ENCODE measurements around the gene CD80.

Gene CD80

GRCh38 chr3:119538772-119539171 lies 20.6 kb downstream of the CD80 start:
- Histone ChIP-seq H3K9ac (ENCODE audit: low read length) (peak overlapping the region; percentile 35; the same call in 1 of the 2 replicates), H3K27me3 (ENCODE audit: low read depth, low read length) (no peaks in the 10 kb centered on the region), H3K4me2 (ENCODE audit: low read length) (peak overlapping the region; percentile 48), H3K4me3 (ENCODE audit: low read length) (no peak overlapping the region), H2AFZ (ENCODE audit: low read depth, low read length) (no peak overlapping the region), H3K27ac (ENCODE audit: low read length) (peak overlapping the region; percentile 82), H4K20me1 (ENCODE audit: insufficient read depth, low read length) (0 out of 2 replicates have a peak, but pooled peaks cover 10% of the 10 kb centered on the region), H3K79me2 (ENCODE audit: low read length) (peaks cover 95% of the 10 kb centered on the region), H3K36me3 (replicated peaks; ENCODE audit: low read depth, low read length) (peaks cover 67% of the 10 kb centered on the region), H3K4me1 (ENCODE audit: low read length) (peaks cover 52% of the 10 kb centered on the region), H3K9me3 (ENCODE audit: insufficient read depth, low read length) (no peaks in the 10 kb centered on the region)
- TF ChIP-seq, protein P1, sequence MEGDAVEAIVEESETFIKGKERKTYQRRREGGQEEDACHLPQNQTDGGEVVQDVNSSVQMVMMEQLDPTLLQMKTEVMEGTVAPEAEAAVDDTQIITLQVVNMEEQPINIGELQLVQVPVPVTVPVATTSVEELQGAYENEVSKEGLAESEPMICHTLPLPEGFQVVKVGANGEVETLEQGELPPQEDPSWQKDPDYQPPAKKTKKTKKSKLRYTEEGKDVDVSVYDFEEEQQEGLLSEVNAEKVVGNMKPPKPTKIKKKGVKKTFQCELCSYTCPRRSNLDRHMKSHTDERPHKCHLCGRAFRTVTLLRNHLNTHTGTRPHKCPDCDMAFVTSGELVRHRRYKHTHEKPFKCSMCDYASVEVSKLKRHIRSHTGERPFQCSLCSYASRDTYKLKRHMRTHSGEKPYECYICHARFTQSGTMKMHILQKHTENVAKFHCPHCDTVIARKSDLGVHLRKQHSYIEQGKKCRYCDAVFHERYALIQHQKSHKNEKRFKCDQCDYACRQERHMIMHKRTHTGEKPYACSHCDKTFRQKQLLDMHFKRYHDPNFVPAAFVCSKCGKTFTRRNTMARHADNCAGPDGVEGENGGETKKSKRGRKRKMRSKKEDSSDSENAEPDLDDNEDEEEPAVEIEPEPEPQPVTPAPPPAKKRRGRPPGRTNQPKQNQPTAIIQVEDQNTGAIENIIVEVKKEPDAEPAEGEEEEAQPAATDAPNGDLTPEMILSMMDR (IDR thresholded peaks at IDR 0.05; ENCODE audit: low read depth, low read length), result no peak
- no peak for TF ChIP-seq EZH2phosphoT487 (IDR thresholded peaks at IDR 0.05; ENCODE audit: low read depth)

DNA sequence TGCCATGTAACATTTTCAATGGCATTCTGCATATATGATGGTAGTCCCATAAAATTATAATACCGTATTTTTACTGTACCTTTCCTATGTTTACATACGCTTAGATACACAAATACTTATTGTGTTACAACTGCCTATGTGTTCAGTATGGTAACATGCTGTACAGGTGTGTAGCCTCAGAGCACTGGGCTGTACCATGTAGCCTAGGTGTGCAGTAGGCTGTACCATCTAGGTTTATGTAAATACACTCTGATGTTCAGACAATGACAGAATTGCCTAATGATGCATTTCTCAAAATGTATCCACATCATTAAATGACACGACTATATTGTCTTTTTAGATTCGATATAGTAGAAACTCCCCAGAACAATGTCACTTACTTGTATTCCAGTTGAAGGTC lies 22.7 kb downstream of the CD80 start:
- no peak overlapping the region for H3K4me3 ChIP-seq (ENCODE audit: low read length)
- no peaks in the 10 kb centered on the region for H3K9me3 ChIP-seq (ENCODE audit: insufficient read depth, low read length)
- H3K4me2 ChIP-seq (ENCODE audit: low read length), result no peak overlapping the region
- peaks cover 70% of the 10 kb centered on the region for H3K36me3 ChIP-seq (replicated peaks; ENCODE audit: low read depth, low read length)
- no peak overlapping the region for H3K27ac ChIP-seq (ENCODE audit: low read length)
- no peaks in the 10 kb centered on the region for H3K27me3 ChIP-seq (ENCODE audit: low read depth, low read length)
- H3K79me2 ChIP-seq (ENCODE audit: low read length), result peaks cover 95% of the 10 kb centered on the region
- peaks cover 36% of the 10 kb centered on the region for H3K4me1 ChIP-seq (ENCODE audit: low read length)
- 0 out of 2 replicates have a peak, but pooled peaks cover 19% of the 10 kb centered on the region for H4K20me1 ChIP-seq (ENCODE audit: insufficient read depth, low read length)
- no peak overlapping the region for H3K9ac ChIP-seq (ENCODE audit: low read length)
- H2AFZ ChIP-seq (ENCODE audit: low read depth, low read length), result no peak overlapping the region
- TF ChIP-seq EZH2phosphoT487 (IDR thresholded peaks at IDR 0.05; ENCODE audit: low read depth), result no peak
- TF ChIP-seq, protein P1 (IDR thresholded peaks at IDR 0.05; ENCODE audit: low read depth, low read length), result no peak

DNA sequence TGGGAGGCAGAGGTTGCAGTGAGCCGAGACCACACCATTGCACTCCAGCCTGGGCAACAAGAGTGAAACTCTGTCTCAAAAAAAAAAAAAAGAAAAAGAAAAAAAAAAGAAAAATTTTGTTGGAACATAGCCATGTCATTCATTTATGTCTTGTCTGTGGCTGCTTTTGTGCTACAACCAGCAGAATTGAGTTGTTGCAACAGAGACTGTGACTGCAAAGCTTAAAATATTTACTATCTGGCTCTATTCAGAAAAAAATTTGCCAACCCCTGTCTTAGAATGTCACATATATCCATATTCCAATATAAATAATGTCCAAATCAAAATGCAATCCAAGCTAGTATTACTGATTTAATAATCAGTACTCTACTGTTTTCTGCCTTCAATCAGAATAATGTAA lies 25.1 kb downstream of the CD80 start:
- Histone ChIP-seq H2AFZ (ENCODE audit: low read depth, low read length) (no peak overlapping the region), H3K79me2 (ENCODE audit: low read length) (peaks cover 89% of the 10 kb centered on the region), H3K4me1 (ENCODE audit: low read length) (peaks cover 18% of the 10 kb centered on the region), H3K36me3 (replicated peaks; ENCODE audit: low read depth, low read length) (peaks cover 68% of the 10 kb centered on the region), H3K4me2 (ENCODE audit: low read length) (no peak overlapping the region), H3K27ac (ENCODE audit: low read length) (no peak overlapping the region), H4K20me1 (ENCODE audit: insufficient read depth, low read length) (0 out of 2 replicates have a peak, but pooled peaks cover 14% of the 10 kb centered on the region), H3K9ac (ENCODE audit: low read length) (no peak overlapping the region), H3K27me3 (ENCODE audit: low read depth, low read length) (no peaks in the 10 kb centered on the region), H3K4me3 (ENCODE audit: low read length) (no peak overlapping the region), H3K9me3 (ENCODE audit: insufficient read depth, low read length) (no peaks in the 10 kb centered on the region)
- TF ChIP-seq EZH2phosphoT487 (IDR thresholded peaks at IDR 0.05; ENCODE audit: low read depth), result no peak
- TF ChIP-seq, protein P1 (IDR thresholded peaks at IDR 0.05; ENCODE audit: low read depth, low read length), result no peak

- no peak overlapping the region for H2AFZ ChIP-seq (ENCODE audit: low read depth, low read length)
- H3K4me2 ChIP-seq (ENCODE audit: low read length), result no peak overlapping the region
- H3K27ac ChIP-seq (ENCODE audit: low read length), result no peak overlapping the region
- H4K20me1 ChIP-seq (ENCODE audit: insufficient read depth, low read length), result 0 out of 2 replicates have a peak, but pooled peaks cover 9% of the 10 kb centered on the region
- H3K9ac ChIP-seq (ENCODE audit: low read length), result no peak overlapping the region
- peaks cover 74% of the 10 kb centered on the region for H3K36me3 ChIP-seq (replicated peaks; ENCODE audit: low read depth, low read length)
- no peak overlapping the region for H3K4me3 ChIP-seq (ENCODE audit: low read length)
- no peaks in the 10 kb centered on the region for H3K27me3 ChIP-seq (ENCODE audit: low read depth, low read length)
- TF ChIP-seq, protein P1 (IDR thresholded peaks at IDR 0.05; ENCODE audit: low read depth, low read length), result no peak
- no peak for TF ChIP-seq EZH2phosphoT487 (IDR thresholded peaks at IDR 0.05; ENCODE audit: low read depth)
- peaks cover 61% of the 10 kb centered on the region for H3K79me2 ChIP-seq (ENCODE audit: low read length)
- H3K9me3 ChIP-seq (ENCODE audit: insufficient read depth, low read length), result no peaks in the 10 kb centered on the region
- 0 out of 2 replicates have a peak, but pooled peaks cover 6% of the 10 kb centered on the region for H3K4me1 ChIP-seq (ENCODE audit: low read length)
Observed at GRCh38 chr3:119531151-119531550, 28.3 kb downstream of the CD80 start.

Measured in OCI-LY3 (cell line).